CD4-positive, alpha-beta T cell treated with Interleukin-15 for 1 hour (primary cell): Measurements from ENCODE around the gene PCDH1.
"Not testable (repeated sequence)": the region's sequence is repeated elsewhere in the genome, so short reads cannot be mapped to it uniquely, and the experiment has no call there.

Experiments used
- DNase-seq: peaks from one replicate; pipeline ENCODE4 v3.0.0-alpha.2; 2020

PCDH1 gene

GRCh38 chr5:141878186-141878710, at the start of gene PCDH1:
TSS of gene PCDH1 (minus strand) at chr5:141878410. CDS start at chr5:141878262, 148 bp downstream.
- DNase-seq, result no peak

GRCh38 chr5:141926434-141926833, 48.2 kb upstream of the PCDH1 start:
- no peak for DNase-seq

- DNase-seq, result peak; percentile 89
Measured at GRCh38 chr5:141923448-141924313, 45.5 kb upstream of the PCDH1 start, which contains the start of gene DELE1. TSS of gene DELE1 (plus strand) at chr5:141923871. CDS start at chr5:141923942, 71 bp downstream.

GRCh38 chr5:141922827-141923447, 44.7 kb upstream of the PCDH1 start:
- DNase-seq, result not testable (repeated sequence)

GRCh38 chr5:141920771-141921170, 42.6 kb upstream of the PCDH1 start:
- DNase-seq, result no peak

- DNase-seq, result no peak
Measured at GRCh38 chr5:141919218-141920119, 41.3 kb upstream of the PCDH1 start.

GRCh38 chr5:141917760-141918159, 39.5 kb upstream of the PCDH1 start:
- DNase-seq, result no peak

GRCh38 chr5:141916522-141916921, 38.3 kb upstream of the PCDH1 start:
- DNase-seq, result no peak

- no peak for DNase-seq
Measured at GRCh38 chr5:141915881-141916336, 37.7 kb upstream of the PCDH1 start.

- DNase-seq, result no peak
Measured at GRCh38 chr5:141914797-141915196, 36.6 kb upstream of the PCDH1 start.

- DNase-seq, result peak; percentile 52
Measured at GRCh38 chr5:141914199-141914743, 36.1 kb upstream of the PCDH1 start.

GRCh38 chr5:141913560-141914198, 35.5 kb upstream of the PCDH1 start:
- DNase-seq, result no peak

- no peak for DNase-seq
Measured at GRCh38 chr5:141910271-141910673, 32.1 kb upstream of the PCDH1 start.

GRCh38 chr5:141909212-141909611, 31.0 kb upstream of the PCDH1 start:
- no peak for DNase-seq

GRCh38 chr5:141908796-141909195, 30.6 kb upstream of the PCDH1 start:
- DNase-seq, result no peak

- DNase-seq, result no peak
Measured at GRCh38 chr5:141906972-141907371, 28.8 kb upstream of the PCDH1 start.

- no peak for DNase-seq
Measured at GRCh38 chr5:141906517-141906916, 28.3 kb upstream of the PCDH1 start.

GRCh38 chr5:141904551-141904950, 26.3 kb upstream of the PCDH1 start:
- no peak for DNase-seq

GRCh38 chr5:141903261-141903660, 25.1 kb upstream of the PCDH1 start:
- DNase-seq, result no peak

- no peak for DNase-seq
Measured at GRCh38 chr5:141902015-141902814, 24.0 kb upstream of the PCDH1 start.

- no peak for DNase-seq
Measured at GRCh38 chr5:141898448-141899049, 20.3 kb upstream of the PCDH1 start.
